ENCODE data around the gene LRRC66.

Gene LRRC66

GRCh38 chr4:52005604-52006273 is 14.4 kb downstream of the LRRC66 start:
- DNase-seq (ENCODE audit: low read depth), result no peak
- TF ChIP-seq CTCF (IDR thresholded peaks at IDR 0.05; ENCODE audit: control insufficient read depth, insufficient read depth, low read depth, low read length, missing control alignments), result no peak
- no peak overlapping the region for H3K4me3 ChIP-seq (ENCODE audit: control insufficient read depth, low read depth, low read length)

GRCh38 chr4:52004414-52004813 is 15.7 kb downstream of the LRRC66 start:
- no peak overlapping the region for H3K4me3 ChIP-seq (ENCODE audit: control insufficient read depth, low read depth, low read length)
- no peak for TF ChIP-seq CTCF (IDR thresholded peaks at IDR 0.05; ENCODE audit: control insufficient read depth, insufficient read depth, low read depth, low read length, missing control alignments)
- DNase-seq (ENCODE audit: low read depth), result no peak

- no peak overlapping the region for H3K4me3 ChIP-seq (ENCODE audit: control insufficient read depth, low read depth, low read length)
- DNase-seq (ENCODE audit: low read depth), result no peak
- no peak for TF ChIP-seq CTCF (IDR thresholded peaks at IDR 0.05; ENCODE audit: control insufficient read depth, insufficient read depth, low read depth, low read length, missing control alignments)
These were observed 18.5 kb downstream of the LRRC66 start for GRCh38 chr4:52001616-52002015.

GRCh38 chr4:51999250-51999649 is 20.9 kb downstream of the LRRC66 start:
- no peak overlapping the region for H3K4me3 ChIP-seq (ENCODE audit: control insufficient read depth, low read depth, low read length)
- no peak for DNase-seq (ENCODE audit: low read depth)
- no peak for TF ChIP-seq CTCF (IDR thresholded peaks at IDR 0.05; ENCODE audit: control insufficient read depth, insufficient read depth, low read depth, low read length, missing control alignments)

- DNase-seq (ENCODE audit: low read depth), result no peak
- TF ChIP-seq CTCF (IDR thresholded peaks at IDR 0.05; ENCODE audit: control insufficient read depth, insufficient read depth, low read depth, low read length, missing control alignments), result no peak
- no peak overlapping the region for H3K4me3 ChIP-seq (ENCODE audit: control insufficient read depth, low read depth, low read length)
These were observed 21.3 kb downstream of the LRRC66 start for GRCh38 chr4:51998837-51999236.

- DNase-seq (ENCODE audit: low read depth), result no peak
- TF ChIP-seq CTCF (IDR thresholded peaks at IDR 0.05; ENCODE audit: control insufficient read depth, insufficient read depth, low read depth, low read length, missing control alignments), result no peak
- no peak overlapping the region for H3K4me3 ChIP-seq (ENCODE audit: control insufficient read depth, low read depth, low read length)
These were observed 22.5 kb downstream of the LRRC66 start for GRCh38 chr4:51997647-51998046.

Measured in AG09309 (cell line).